ENCODE results near the gene PHIP. TPM values are rescaled to one million over a fixed set of nuclear protein-coding genes. Genes with fewer than 3 reads are reported as not detected.

Gene PHIP
- total and polyA plus RNA-seq, 12 donors, result 3.1 to 17.9 (median 16.1) TPM

DNA sequence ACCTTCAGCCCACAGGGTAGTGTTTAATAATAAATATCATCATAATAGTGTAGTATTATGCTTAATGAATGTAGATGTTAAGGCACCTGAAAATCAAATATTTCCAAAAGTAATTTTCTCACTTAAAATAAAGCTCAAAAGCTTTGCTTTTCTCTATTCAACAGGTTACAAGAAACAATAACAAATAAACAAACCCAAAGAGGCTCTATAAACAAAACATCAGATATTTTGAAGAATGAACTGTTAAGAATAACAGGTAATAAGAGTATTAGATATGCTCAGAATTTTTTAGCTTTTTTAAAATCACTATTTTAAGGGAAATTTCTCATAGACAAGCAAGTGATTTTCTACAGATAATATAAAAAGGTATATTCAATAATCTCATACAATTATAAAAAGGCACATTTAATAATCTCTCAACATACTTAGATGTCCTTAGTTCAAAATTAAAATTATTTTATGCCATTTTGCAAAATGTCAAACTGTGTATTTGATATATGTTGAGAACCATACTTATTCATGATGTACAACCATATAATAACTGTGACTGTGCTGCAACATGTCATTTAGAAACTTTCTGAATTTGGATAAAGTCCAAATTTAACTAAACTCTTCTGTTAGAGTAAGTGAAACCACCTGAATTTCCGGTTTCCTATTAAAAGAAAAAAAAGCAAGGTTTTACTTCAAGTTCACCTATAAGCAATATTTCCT lies 35.8 kb downstream of the PHIP start:
- no peak overlapping the region for H3K27ac ChIP-seq
- H3K27me3 ChIP-seq, result no peaks in the 10 kb centered on the region
- ATAC-seq (no peak), DNase-seq (no peak)
- peaks cover 0 to 6% (median 0%) of the 10 kb centered on the region in 9 donors for H3K4me1 ChIP-seq
- TF ChIP-seq CTCF (IDR thresholded peaks at IDR 0.05), result no peak
- peaks cover 0 to 75% (median 0%) of the 10 kb centered on the region in 9 donors for H3K36me3 ChIP-seq
- WGBS, 2 donors, result 71 to 75% methylated on average over 1 of the region's 1 CpG
- intact Hi-C loops (cut with DNase I), result loop anchor here in 1 of 10 donors (10.0 kb wide), 1 partner anchor 87 kb away; no protein-coding TSS in a partner anchor
- H3K4me3 ChIP-seq, result no peak overlapping the region
- no peaks in the 10 kb centered on the region for H3K9me3 ChIP-seq

DNA sequence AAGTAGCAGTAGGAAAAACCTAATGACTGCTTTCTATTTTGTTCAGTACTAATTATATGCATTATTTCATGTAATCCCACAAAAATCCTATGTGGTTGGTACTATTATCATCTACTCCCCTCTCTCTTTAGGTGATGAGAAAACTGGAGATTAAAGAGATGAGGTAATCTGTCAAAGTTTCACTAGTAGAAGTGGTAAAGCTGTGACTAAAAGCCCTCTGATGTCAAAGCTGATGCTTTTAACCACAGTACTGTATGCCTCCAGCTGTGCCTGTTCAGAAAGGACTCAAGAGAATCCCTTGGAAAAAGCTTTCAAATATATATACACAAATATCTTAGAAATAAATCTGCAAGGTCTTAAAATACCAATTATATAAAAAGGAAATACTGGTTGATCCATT lies 38.0 kb downstream of the PHIP start:
- no peak overlapping the region for H3K4me3 ChIP-seq
- H3K9me3 ChIP-seq, result no peaks in the 10 kb centered on the region
- H3K27me3 ChIP-seq, result no peaks in the 10 kb centered on the region
- peaks cover 0 to 70% (median 0%) of the 10 kb centered on the region in 9 donors for H3K36me3 ChIP-seq
- H3K27ac ChIP-seq, result no peak overlapping the region
- H3K4me1 ChIP-seq, result peaks cover 0 to 6% (median 3%) of the 10 kb centered on the region in 9 donors
- DNase-seq (no peak), ATAC-seq (no peak)
- intact Hi-C loops (cut with DNase I), result loop anchor here in 1 of 10 donors (10.0 kb wide), 1 partner anchor 85 kb away; no protein-coding TSS in a partner anchor
- TF ChIP-seq CTCF (IDR thresholded peaks at IDR 0.05), result no peak

DNA sequence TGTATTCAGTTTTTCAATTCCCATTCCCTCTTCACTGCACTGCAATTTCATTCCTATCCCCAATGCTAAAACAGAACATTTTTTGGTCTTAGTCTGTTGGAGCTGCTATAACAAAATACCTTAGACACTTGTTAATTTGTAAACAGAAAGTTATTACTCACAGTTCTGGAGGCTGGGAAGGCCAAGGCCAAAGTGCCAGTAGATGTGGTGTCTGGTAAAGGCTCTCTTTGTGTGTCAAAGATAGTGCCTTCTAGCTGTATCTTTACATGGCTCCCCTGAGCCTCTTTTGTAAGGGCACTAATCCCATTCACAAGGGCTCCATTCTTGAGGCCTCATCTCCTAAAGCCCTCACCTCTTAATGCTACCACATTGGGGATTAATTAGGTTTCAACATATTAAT lies 40.0 kb downstream of the PHIP start:
- Histone ChIP-seq H3K27ac (no peak overlapping the region), H3K36me3 (peaks cover 0 to 69% (median 0%) of the 10 kb centered on the region in 9 donors), H3K4me3 (no peak overlapping the region), H3K9me3 (no peaks in the 10 kb centered on the region), H3K4me1 (peaks cover 0 to 6% (median under 1%) of the 10 kb centered on the region in 9 donors), H3K27me3 (no peaks in the 10 kb centered on the region)
- no peak for TF ChIP-seq CTCF (IDR thresholded peaks at IDR 0.05)
- no peak for DNase-seq
- ATAC-seq, result no peak
- intact Hi-C loops (cut with DNase I), result no loop called here

GRCh38 chr6:79034865-79035264 lies 43.2 kb downstream of the PHIP start:
- no peak for TF ChIP-seq CTCF (IDR thresholded peaks at IDR 0.05)
- intact Hi-C loops (cut with DNase I), result no loop called here
- 92 to 97% methylated on average over 2 of the region's 2 CpGs for WGBS, 2 donors

More at GRCh38 chr6:79034865-79035264, 43.2 kb downstream of the PHIP start:
- Histone ChIP-seq H3K4me3 (no peak overlapping the region), H3K27ac (no peak overlapping the region), H3K4me1 (peaks cover 0 to 18% (median 10%) of the 10 kb centered on the region in 9 donors), H3K36me3 (peaks cover 0 to 59% (median 0%) of the 10 kb centered on the region in 9 donors), H3K9me3 (no peaks in the 10 kb centered on the region), H3K27me3 (no peaks in the 10 kb centered on the region)
- DNase-seq (no peak), ATAC-seq (no peak)
